Activated T-cell treated with anti-CD3 and anti-CD28 coated beads, Interleukin-2, amount 50 U/mL, for 4 hours (primary cell): ENCODE measurements around the gene EDRF1. TPM values are rescaled to one million over a fixed set of nuclear protein-coding genes. Genes with fewer than 3 reads are reported as not detected.
A peak's percentile ranks its signal among the peaks of the same experiment; 100 is the strongest.

Experiments used
- ATAC-seq, 2 donors: fragments of 200-7000 bp; cut with Tn5 transposase; one replicate each; pipeline ENCODE4 v1.10.0; 2021
- DNase-seq: peaks from one replicate; pipeline ENCODE4 v3.0.0-alpha.2; 2020
- H3K27me3 Mint-ChIP-seq: one replicate; pipeline ENCODE4 v1.8.0; 2021; ENCODE audit warnings: low read depth, mixed read lengths
- H3K36me3 Mint-ChIP-seq: one replicate; pipeline ENCODE4 v1.8.0; 2022; ENCODE audit warnings: mixed read lengths; ENCODE audit not compliant: insufficient read depth
- H3K4me1 Mint-ChIP-seq: one replicate; pipeline ENCODE4 v1.8.0; 2021; ENCODE audit warnings: low read depth, mixed read lengths
- H3K4me3 Mint-ChIP-seq: one replicate; pipeline ENCODE4 v1.8.0; 2021; ENCODE audit warnings: mild to moderate bottlenecking, moderate library complexity, mixed read lengths
- H3K9me3 Mint-ChIP-seq: one replicate; pipeline ENCODE4 v1.8.0; 2021; ENCODE audit warnings: mixed read lengths
- total RNA-seq, 3 donors: library from RNA; stranded (reverse); gene quantifications; one replicate each; pipeline ENCODE4 v1.2.1, GENCODE V29; 2021

The EDRF1 gene
- total RNA-seq, 3 donors from 2014 or later, result 25.4 to 25.6 (median 25.5) TPM

DNA sequence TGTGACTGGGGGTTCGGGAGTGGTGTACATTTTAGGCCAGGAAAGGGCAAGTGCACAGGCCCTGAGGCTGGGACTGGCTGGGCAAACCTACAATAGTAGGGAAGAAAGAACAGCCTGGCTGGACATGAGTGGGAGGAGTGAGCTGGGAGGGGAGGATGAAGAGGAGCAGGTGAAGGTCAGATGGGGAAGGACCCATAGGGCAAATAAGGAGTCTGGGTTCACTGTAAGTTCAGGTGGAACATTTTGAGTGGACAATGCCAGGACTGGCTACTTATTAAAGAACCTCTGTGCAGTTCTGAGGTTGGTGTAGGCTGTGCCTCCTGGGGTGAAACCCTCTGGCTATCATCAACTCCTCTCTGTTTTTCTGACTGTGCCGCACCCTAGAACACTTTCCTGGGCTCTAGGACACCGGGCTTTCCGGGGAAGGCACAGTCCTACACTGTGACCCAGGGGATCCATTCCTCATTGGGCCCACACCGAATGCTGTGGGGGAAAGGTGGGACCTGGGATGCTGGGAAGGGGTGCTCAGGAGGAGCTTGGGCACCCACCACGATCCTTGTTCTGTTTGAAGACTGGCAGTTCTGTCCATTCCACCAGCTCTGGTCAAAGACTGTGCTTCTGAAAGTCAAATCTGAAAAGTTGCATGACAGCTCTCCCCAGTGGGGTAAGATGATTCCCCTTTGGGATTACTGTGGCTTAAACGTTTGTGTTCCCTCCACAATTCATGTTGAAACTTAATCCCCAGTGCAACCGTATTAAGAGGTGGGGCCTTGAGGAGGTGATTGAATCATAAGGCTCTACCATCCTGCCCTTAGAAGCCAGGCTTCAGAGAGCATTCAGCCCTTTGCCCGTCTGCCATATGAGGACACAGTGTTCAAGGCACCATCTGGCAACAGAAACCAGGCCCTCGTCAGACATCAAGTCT is 60.2 kb downstream of the EDRF1 start:
- Mint-ChIP-seq H3K36me3 (no peaks in the 10 kb centered on the region), H3K9me3 (no peaks in the 10 kb centered on the region), H3K27me3 (no peaks in the 10 kb centered on the region), H3K4me3 (no peak overlapping the region), H3K4me1 (no peaks in the 10 kb centered on the region)
- DNase-seq, result no peak
- no peak for ATAC-seq

DNA sequence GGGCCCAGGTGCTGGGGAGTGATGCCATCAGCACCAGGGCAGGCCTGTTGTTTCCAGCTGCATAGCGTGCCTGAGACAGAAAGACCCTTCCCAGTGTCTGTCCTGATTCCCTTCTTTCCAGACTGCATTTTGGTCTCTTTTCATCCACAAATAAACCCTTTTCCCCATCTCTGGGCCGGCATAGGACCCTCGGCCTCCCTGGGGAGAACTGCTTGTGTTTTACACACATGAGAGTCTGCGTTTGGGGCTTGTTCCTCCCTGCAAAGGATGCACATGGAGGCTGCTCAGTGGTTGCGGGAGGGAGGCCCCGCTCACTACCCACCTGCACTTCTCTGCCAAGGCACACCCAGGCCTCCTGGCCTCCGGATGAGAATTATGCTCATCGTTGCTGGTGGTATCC is 61.9 kb downstream of the EDRF1 start:
- H3K9me3 Mint-ChIP-seq, result no peaks in the 10 kb centered on the region

DNA sequence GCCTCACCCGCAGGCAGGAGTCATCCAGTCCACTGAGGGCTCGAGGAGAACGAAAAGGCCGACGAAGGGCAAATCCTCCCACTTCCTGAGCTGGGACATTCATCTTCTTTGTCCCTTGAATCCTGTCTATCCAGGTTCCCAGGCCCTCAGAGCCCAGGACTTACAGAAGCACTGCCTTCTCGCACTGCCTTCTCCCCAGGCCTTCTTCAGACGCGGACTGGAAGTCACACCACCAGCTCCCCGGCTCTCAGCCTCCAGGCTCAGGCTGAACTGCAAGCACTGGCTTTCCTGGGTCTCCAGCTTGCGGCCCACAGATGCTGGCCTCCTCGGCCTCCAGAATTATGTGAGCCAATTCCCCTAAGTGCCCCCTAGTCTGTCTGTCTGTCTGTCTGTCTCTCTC is 62.5 kb downstream of the EDRF1 start:
- DNase-seq (no peak), ATAC-seq (no peak)
- Mint-ChIP-seq H3K36me3 (no peaks in the 10 kb centered on the region), H3K27me3 (no peaks in the 10 kb centered on the region), H3K9me3 (no peaks in the 10 kb centered on the region), H3K4me1 (no peaks in the 10 kb centered on the region), H3K4me3 (no peak overlapping the region)

More for the DNA sequence above, 61.9 kb downstream of the EDRF1 start:
- ATAC-seq, result no peak
- Mint-ChIP-seq H3K36me3 (no peaks in the 10 kb centered on the region), H3K27me3 (no peaks in the 10 kb centered on the region), H3K4me3 (no peak overlapping the region), H3K4me1 (no peaks in the 10 kb centered on the region)
- DNase-seq, result no peak

DNA sequence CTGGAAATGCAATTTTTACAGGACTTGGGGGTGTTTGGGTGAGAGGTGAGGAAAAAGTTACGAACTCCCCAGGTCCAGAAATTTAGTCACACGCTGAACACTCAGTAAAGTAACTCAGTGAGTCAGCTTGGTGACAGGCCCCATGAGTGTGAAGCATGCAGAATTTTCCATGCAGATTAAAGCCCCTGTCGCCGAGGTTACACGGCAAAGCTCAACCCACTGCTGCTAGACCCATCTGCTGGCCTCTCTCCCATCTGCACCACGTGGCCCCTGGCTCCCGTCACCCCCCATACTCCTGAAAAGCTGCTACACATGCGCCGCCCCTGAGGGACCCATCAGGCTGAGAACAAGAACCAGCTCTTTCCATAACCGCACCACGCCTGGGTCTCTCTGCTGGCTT is 63.1 kb downstream of the EDRF1 start:
- DNase-seq, result no peak
- ATAC-seq, result no peak
- Mint-ChIP-seq H3K27me3 (no peaks in the 10 kb centered on the region), H3K4me1 (peaks cover under 1% of the 10 kb centered on the region), H3K4me3 (no peak overlapping the region), H3K36me3 (peaks cover 1% of the 10 kb centered on the region), H3K9me3 (no peaks in the 10 kb centered on the region)

DNA sequence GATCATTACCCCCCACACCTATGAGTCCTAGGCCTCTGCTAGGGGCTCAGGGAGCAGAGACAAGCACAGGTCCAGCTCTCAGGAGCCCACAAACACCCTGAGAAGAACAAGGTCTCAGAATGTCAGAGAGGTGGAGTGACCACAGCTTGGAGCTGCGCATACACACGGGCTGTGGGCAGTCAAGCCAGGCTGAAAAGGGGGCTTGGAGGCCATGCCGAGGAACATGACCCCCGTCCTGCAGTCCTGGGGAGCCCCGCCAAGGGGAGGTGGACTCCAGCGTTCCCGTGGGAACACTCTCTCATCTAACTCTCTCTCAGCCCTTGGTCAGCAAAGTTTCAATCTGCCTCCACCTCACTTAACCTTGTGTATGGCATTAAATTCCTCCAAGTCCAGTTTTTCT is 63.9 kb downstream of the EDRF1 start:
- Mint-ChIP-seq H3K4me3 (no peak overlapping the region), H3K9me3 (no peaks in the 10 kb centered on the region), H3K27me3 (no peaks in the 10 kb centered on the region), H3K4me1 (peaks cover 9% of the 10 kb centered on the region), H3K36me3 (peaks cover 1% of the 10 kb centered on the region)
- DNase-seq (no peak), ATAC-seq (no peak)

DNA sequence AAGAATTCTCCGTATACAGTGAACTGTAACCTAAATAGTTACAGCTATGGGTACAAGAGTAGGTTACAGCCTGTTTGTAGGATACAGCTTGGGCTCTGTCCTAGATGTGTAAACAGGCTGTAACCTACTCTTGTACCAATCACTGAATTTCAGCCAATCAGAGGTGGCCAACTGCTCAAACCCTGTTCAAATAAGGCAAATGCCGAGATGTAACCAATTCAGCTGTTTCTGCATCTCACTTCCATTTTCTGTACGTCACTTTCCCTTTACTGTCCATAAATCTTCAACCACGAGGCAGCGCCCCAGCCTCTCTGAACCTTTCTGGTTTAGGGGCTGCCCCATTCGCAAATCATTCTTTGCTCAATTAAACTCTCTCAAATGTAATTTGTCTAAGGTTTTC is 64.4 kb downstream of the EDRF1 start:
- Mint-ChIP-seq H3K4me3 (no peak overlapping the region), H3K4me1 (peaks cover 13% of the 10 kb centered on the region), H3K9me3 (no peaks in the 10 kb centered on the region), H3K36me3 (peaks cover 3% of the 10 kb centered on the region), H3K27me3 (no peaks in the 10 kb centered on the region)
- DNase-seq (no peak), ATAC-seq (no peak)

DNA sequence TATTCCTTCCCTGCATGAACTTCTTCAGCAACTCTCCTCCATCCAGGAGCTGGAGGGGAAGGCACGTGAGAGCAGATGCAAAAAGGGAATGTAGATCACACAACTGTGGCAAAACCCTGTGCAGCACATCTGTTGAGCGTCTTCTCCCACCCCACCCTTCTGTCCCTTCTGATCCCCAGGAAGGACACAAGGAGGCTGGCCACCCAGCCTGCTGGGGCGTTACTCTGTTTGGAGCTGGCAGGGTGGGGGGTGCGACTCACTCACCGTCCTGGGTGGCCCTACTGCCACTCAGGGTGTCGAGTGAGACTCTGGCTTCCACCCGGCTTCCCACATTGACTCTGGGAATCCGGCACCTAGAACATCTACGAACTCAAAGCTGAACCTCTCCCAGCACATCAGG is 66.3 kb downstream of the EDRF1 start:
- DNase-seq (no peak), ATAC-seq (no peak)
- Mint-ChIP-seq H3K27me3 (no peaks in the 10 kb centered on the region), H3K4me3 (no peak overlapping the region), H3K9me3 (no peaks in the 10 kb centered on the region), H3K36me3 (peaks cover 7% of the 10 kb centered on the region), H3K4me1 (peaks cover 13% of the 10 kb centered on the region)

DNA sequence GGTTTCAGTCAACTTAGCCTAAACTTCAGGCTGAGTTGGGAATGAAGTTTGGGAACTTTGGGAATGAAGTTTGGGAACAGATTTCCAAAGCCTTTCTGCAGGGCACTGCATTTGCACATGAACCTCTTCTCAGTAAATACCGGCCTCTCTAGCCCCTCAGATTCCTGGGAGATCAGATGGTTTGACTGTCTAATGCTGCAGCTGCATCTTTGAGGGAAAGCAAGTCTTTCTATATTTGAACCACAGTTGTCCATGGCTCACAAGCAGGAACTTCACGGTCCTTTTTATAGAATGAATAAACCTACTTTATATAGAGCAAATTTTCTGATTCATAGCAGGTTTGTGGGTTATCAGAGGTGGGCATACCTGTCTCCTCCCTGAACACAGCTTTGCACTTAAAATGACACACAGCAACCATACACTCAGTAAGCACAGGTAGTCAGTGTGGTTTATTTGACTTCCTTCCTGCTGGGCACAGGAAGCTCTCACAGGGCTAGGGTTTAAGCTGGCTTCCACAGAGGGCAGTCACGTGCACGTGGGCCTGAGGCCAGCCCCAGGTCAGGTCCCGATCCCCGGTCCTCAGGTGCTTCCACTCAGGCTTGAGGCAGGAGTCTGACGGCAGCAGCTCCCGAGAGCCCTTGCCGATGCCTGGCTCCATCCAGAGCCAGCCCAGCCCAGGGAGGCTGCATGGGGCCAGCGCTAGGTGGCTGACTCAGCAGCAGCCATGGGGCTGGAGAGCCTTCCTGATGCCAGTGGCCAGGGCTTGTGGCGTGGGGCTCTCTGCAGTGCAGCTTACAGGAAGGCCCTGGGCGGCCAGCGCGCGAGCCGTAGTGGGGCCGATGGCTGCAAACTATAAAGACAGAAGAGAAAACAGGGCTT is 68.9 kb downstream of the EDRF1 start:
- Mint-ChIP-seq H3K9me3 (no peaks in the 10 kb centered on the region), H3K27me3 (no peaks in the 10 kb centered on the region), H3K4me3 (no peak overlapping the region), H3K36me3 (peaks cover 22% of the 10 kb centered on the region), H3K4me1 (peaks cover 13% of the 10 kb centered on the region)
- peak in 1 of 2 donors; percentile 46 for ATAC-seq
- no peak for DNase-seq

DNA sequence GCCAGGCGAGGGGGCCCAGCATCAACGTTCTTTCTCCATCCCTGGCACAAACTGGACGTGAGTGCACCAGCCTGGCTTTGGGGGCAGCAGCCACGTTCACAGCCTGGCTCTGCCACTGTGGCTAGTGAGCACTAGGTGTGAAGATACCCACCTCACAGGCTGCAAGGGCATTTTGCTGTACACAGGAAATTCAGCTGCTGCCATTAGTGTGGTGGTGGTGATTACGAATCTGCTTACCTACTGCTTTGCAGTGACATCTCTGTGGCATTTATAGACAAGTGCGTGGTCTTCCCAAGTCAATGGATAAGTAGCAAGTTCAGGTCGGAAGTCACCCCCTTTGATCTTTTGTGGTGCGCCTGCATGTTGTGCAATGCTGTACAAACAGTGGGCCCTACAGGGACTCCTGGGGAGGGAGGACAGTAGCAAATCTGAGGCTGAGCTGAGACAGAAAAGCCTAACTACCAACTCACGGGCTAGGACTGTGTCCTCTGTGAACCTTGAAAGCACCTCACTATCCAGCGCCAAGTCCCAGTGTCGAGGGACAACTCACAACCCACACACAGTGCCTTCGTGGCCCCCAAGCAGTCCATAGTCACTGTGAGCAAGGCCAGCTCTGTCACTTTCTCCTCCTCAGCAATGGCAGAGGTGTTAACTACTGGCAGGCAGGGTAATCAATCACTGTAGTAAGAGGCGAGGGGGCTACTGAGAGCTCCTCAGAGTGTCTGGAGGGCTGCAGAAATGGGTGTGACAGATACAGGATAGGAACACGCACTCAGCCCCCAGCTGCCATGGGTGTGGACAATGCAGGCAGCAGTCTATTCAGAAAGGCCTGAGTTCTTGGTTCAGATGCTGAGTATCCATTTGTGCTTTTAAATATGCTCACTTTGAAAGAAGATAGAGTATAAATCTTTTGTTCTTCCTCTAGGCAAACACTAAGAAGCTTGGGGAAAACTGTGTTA is 73.1 kb downstream of the EDRF1 start:
- ATAC-seq (no peak), DNase-seq (no peak)
- H3K4me1 Mint-ChIP-seq, result peaks cover 12% of the 10 kb centered on the region
- no peaks in the 10 kb centered on the region for H3K27me3 Mint-ChIP-seq
- H3K9me3 Mint-ChIP-seq, result no peaks in the 10 kb centered on the region
- peaks cover 36% of the 10 kb centered on the region for H3K36me3 Mint-ChIP-seq
- H3K4me3 Mint-ChIP-seq, result no peak overlapping the region

DNA sequence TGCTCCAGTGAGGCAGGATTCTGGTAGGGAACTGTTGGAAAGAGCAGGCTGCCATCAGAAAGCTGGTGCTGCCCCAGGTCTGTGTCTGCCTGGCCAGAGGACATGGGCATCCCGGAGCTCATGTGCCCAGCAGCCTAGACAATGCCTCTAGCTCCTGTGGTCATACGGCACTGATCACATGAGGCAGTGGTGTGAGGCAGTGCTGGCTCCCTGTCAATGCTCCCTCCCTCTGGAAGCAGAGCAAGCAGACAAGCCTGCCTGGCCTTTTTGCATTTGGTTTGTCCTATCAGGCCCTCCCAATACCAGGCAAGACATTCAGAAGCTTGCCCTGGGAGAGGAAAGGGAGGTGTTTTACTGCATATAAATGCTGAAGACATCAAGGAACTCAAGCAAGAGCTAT is 75.6 kb downstream of the EDRF1 start:
- Mint-ChIP-seq H3K36me3 (peaks cover 34% of the 10 kb centered on the region), H3K4me1 (no peaks in the 10 kb centered on the region), H3K9me3 (no peaks in the 10 kb centered on the region), H3K4me3 (no peak overlapping the region), H3K27me3 (no peaks in the 10 kb centered on the region)
- DNase-seq, result no peak
- no peak for ATAC-seq

DNA sequence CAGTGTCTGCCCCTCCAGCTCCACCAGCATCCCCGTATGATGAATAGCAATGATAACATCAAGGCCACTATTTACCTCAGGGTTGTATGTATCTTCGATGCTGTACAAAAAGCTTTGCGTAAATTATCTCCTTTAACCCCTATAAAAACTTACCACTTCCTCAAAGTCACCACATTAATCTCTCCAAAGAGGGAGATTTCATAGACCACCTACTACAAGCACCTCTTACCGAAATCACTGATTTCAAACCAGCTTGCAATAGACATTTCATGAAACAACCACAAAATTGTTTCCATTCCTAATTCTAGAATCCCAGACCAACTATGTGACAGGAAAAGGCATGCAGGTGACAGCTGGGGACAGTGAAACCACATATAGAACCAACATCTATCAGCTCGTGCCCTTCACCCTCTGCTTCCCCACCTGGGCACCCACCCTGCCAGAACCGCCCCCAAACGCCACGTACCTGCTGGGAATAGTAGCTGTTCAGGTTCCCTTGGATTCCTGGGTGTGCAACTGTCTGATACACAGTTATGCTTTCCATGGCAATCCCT is 76.2 kb downstream of the EDRF1 start:
- H3K4me3 Mint-ChIP-seq, result no peak overlapping the region
- no peak for ATAC-seq
- H3K4me1 Mint-ChIP-seq, result no peaks in the 10 kb centered on the region
- H3K9me3 Mint-ChIP-seq, result no peaks in the 10 kb centered on the region
- no peaks in the 10 kb centered on the region for H3K27me3 Mint-ChIP-seq
- no peak for DNase-seq
- peaks cover 35% of the 10 kb centered on the region for H3K36me3 Mint-ChIP-seq

DNA sequence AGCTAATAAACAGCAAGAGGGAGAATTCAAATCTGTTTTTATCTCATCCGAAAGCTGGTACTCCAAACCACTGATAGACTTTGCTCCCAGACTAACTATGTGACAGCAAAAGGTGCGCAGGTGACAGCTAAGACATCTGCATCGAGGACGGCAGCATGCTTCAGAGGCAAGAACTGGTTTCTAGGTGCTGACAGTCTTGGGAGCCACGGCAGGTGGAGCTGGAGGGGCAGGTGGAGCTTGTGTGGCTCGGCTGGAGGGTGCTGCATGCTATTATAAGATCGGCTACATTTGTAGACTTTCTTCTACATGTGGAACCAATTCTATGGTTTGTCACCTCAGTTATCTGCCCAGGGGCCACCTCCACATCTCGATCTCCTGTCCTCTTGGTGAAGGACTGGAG is 77.9 kb downstream of the EDRF1 start:
- peaks cover 28% of the 10 kb centered on the region for H3K36me3 Mint-ChIP-seq
- H3K4me3 Mint-ChIP-seq, result no peak overlapping the region
- H3K27me3 Mint-ChIP-seq, result no peaks in the 10 kb centered on the region
- no peaks in the 10 kb centered on the region for H3K9me3 Mint-ChIP-seq
- no peak for DNase-seq
- no peaks in the 10 kb centered on the region for H3K4me1 Mint-ChIP-seq
- ATAC-seq, result no peak

DNA sequence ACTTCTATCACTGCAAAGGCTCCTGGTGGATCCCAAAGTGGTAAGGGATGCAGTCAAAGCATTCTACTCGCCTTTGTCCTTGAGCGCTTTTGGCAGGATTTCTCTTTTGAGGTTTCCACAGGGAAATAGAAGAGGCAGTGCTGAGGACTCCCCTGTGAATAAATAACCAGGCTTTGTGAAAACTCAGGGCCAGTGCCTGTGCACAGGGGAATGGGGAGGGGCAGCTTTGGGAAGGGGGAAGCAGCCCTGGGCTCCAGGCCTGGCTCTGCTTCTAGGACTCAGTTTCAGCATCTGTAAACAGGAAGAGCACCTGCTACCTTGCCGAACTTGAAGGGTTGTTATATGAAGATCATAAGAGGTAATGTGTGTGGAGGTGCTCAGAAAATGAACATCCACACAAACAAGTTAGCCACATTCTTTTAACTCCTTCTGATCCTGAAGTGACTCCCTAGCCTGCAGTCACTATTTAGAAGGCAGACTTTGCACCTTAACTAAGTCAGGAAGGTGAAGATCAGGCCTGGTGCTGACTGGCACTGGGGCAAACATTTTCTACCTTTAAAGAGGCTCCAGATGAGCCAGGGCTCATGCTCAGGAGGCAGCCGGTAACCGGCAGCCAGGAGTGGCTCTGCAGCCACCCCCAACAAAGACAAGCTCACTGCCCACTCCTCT is 78.6 kb downstream of the EDRF1 start:
- Mint-ChIP-seq H3K36me3 (peaks cover 26% of the 10 kb centered on the region), H3K4me1 (no peaks in the 10 kb centered on the region), H3K27me3 (no peaks in the 10 kb centered on the region), H3K4me3 (no peak overlapping the region), H3K9me3 (no peaks in the 10 kb centered on the region)
- ATAC-seq, result no peak
- DNase-seq, result no peak
